H1 (cell line): ENCODE data around the gene TUT7.

Source experiments
- EP300 ChIP-seq, 2 experiments: IDR thresholded peaks; 1 replicate in 1 of 2; 2 replicates in 1 of 2; pipeline ENCODE4 v1.6.1; 2011 to 2012; ENCODE audit warnings: low read depth in 2 of 2, low read length in 2 of 2, mild to moderate bottlenecking in 2 of 2, borderline replicate concordance in 1 of 2, inconsistent platforms in 1 of 2, moderate library complexity in 1 of 2
- GABPA ChIP-seq: IDR thresholded peaks from 2 replicates; pipeline ENCODE4 v1.6.1; 2011; ENCODE audit warnings: mild to moderate bottlenecking, low read length, moderate library complexity, borderline replicate concordance; ENCODE audit not compliant: insufficient read depth
- HDAC2 ChIP-seq, 2 experiments: fragments of 300-600 bp in 1 of 2; sonication (generic) in 1 of 2; IDR thresholded peaks; 2 replicates each; pipeline ENCODE4 v1.6.1; 2011 to 2012; ENCODE audit warnings: low read depth in 2 of 2, low read length in 2 of 2, mild to moderate bottlenecking in 2 of 2, moderate library complexity in 2 of 2, borderline replicate concordance in 1 of 2, inconsistent platforms in 1 of 2
- NRF1 ChIP-seq: IDR thresholded peaks from 2 replicates; pipeline ENCODE4 v1.6.1; 2011; ENCODE audit warnings: mild to moderate bottlenecking, low read depth, low read length, improper control_type of control experiment
- POLR2A ChIP-seq, 2 experiments: IDR thresholded peaks; 1 replicate in 1 of 2; 2 replicates in 1 of 2; pipeline ENCODE4 v1.6.1; 2011; ENCODE audit warnings: low read depth in 2 of 2, low read length in 2 of 2, mild to moderate bottlenecking in 2 of 2; ENCODE audit errors: control extremely low read depth in 1 of 2
- POLR2AphosphoS5 ChIP-seq: IDR thresholded peaks from 2 replicates; pipeline ENCODE4 v1.6.1; 2011; ENCODE audit warnings: low read depth, low read length
- RAD21 ChIP-seq, 2 experiments: IDR thresholded peaks in 1 of 2; conservative IDR thresholded peaks in 1 of 2; 2 replicates each; pipeline ENCODE4 v1.6.1; 2011; ENCODE audit warnings: low read depth in 2 of 2, low read length in 2 of 2, improper control_type of control experiment in 1 of 2, inconsistent platforms in 1 of 2, mild to moderate bottlenecking in 1 of 2, moderate library complexity in 1 of 2
- RFX5 ChIP-seq: IDR thresholded peaks from 2 replicates; pipeline ENCODE4 v1.6.1; 2011; ENCODE audit warnings: low read depth, low read length, improper control_type of control experiment, borderline replicate concordance
- SP1 ChIP-seq: IDR thresholded peaks from 2 replicates; pipeline ENCODE4 v1.6.1; 2011; ENCODE audit warnings: low read depth, low read length
- TBP ChIP-seq: IDR thresholded peaks from 2 replicates; pipeline ENCODE4 v1.6.1; 2011; ENCODE audit warnings: low read depth, low read length, improper control_type of control experiment
- TCF12 ChIP-seq: IDR thresholded peaks from 2 replicates; pipeline ENCODE4 v1.6.1; 2011; ENCODE audit warnings: low read depth, mild to moderate bottlenecking, low read length
- ZNF274 ChIP-seq: IDR thresholded peaks from 2 replicates; pipeline ENCODE4 v1.7.0; 2012; ENCODE audit warnings: low read length, borderline replicate concordance; ENCODE audit errors: extremely low read depth
- TF ChIP-seq, protein P1 (sequence below), 3 experiments: IDR thresholded peaks; 1 replicate in 2 of 3; 2 replicates in 1 of 3; pipeline versions ENCODE4 v1.5.1 to v1.6.1; 2011; ENCODE audit warnings: low read length in 3 of 3, mild to moderate bottlenecking in 3 of 3, inconsistent platforms in 2 of 3, low read depth in 1 of 3, moderate library complexity in 1 of 3; ENCODE audit not compliant: insufficient read depth in 1 of 3; ENCODE audit errors: control extremely low read depth in 1 of 3
- TF ChIP-seq, protein P2 (sequence below): IDR thresholded peaks from 2 replicates; pipeline ENCODE4 v1.6.1; 2012; ENCODE audit warnings: inconsistent platforms

DNA sequence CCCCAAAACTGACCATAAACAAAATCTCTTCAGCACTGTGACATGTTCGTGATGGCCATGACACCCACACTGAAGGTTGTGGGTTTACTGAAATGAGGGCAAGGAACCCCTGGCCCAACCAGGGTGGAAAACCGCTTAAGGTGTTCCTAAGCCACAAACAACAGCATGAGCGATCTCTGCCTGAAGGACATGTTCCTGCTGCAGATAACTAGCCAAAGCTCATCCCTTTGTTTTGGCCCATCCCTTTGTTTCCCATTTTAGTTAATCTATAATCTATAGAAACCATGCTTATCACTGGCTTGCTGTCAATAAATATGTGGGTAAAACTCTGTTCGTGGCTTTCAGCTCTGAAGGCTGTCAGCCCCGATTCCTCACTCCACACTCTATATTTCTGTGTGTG is 21.8 kb upstream of the TUT7 start:
- TF ChIP-seq SP1 (no peak), POLR2A (IDR thresholded peaks at IDR 0.05; ENCODE audit: control extremely low read depth in 1 of 2, low read depth in 2 of 2, low read length in 2 of 2) (no peak), GABPA (no peak), RFX5 (no peak), POLR2AphosphoS5 (no peak), TCF12 (no peak), TBP (no peak), ZNF274 (no peak), HDAC2 (IDR thresholded peaks at IDR 0.05; ENCODE audit: borderline replicate concordance in 1 of 2, low read depth in 2 of 2, low read length in 2 of 2) (no peak), EP300 (IDR thresholded peaks at IDR 0.05; ENCODE audit: borderline replicate concordance in 1 of 2, low read depth in 2 of 2, low read length in 2 of 2) (no peak), RAD21 (IDR thresholded peaks at IDR 0.05 in 1 of 2, conservative IDR thresholded peaks at IDR 0.05 in 1 of 2; ENCODE audit: low read depth in 2 of 2, low read length in 2 of 2) (no peak), NRF1 (no peak)
- TF ChIP-seq, protein P1, sequence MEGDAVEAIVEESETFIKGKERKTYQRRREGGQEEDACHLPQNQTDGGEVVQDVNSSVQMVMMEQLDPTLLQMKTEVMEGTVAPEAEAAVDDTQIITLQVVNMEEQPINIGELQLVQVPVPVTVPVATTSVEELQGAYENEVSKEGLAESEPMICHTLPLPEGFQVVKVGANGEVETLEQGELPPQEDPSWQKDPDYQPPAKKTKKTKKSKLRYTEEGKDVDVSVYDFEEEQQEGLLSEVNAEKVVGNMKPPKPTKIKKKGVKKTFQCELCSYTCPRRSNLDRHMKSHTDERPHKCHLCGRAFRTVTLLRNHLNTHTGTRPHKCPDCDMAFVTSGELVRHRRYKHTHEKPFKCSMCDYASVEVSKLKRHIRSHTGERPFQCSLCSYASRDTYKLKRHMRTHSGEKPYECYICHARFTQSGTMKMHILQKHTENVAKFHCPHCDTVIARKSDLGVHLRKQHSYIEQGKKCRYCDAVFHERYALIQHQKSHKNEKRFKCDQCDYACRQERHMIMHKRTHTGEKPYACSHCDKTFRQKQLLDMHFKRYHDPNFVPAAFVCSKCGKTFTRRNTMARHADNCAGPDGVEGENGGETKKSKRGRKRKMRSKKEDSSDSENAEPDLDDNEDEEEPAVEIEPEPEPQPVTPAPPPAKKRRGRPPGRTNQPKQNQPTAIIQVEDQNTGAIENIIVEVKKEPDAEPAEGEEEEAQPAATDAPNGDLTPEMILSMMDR (IDR thresholded peaks at IDR 0.05; ENCODE audit: control extremely low read depth in 1 of 3, insufficient read depth in 1 of 3, low read depth in 1 of 3, low read length in 3 of 3): no peak
- TF ChIP-seq, protein P2, sequence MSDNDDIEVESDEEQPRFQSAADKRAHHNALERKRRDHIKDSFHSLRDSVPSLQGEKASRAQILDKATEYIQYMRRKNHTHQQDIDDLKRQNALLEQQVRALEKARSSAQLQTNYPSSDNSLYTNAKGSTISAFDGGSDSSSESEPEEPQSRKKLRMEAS: no peak
